ENCODE results near the gene ABLIM2. TPM values are rescaled to one million over a fixed set of nuclear protein-coding genes. Genes with fewer than 3 reads are reported as not detected.

Gene ABLIM2
- total RNA-seq, 5 donors from 2014 or later (not counting 1 experiment from before 2014, with no cell fraction given): 2.6 to 7.0 (median 5.5) TPM

DNA sequence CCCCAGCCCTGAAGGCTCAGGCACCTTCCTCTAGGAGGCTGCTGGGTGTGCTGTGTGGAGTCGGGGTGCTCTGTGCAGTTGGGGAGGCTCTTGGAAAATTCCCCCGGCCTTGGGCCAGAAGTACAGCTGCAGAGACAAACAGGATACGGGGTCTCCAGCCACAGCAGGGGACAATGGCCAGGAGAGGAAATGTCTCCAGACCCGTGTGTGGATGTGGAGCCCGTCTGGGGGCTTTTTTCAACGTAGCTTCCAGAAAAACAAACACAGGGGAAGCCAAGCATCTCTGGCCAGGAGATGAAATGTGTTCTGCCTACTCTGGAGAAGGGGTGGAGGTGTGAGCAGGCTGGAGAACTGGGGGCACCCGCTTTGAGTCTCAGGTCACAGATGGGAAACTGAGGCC, 36.8 kb upstream of the ABLIM2 start:
- WGBS (ENCODE audit: insufficient coverage): 88% methylated on average over 7 of the region's 7 CpGs
- Mint-ChIP-seq H3K27me3 (no peaks in the 10 kb centered on the region), H3K36me3 (no peaks in the 10 kb centered on the region), H3K4me3 (no peak overlapping the region), H3K4me1 (peaks cover 21 to 30% (median 29%) of the 10 kb centered on the region in 3 donors), H3K9me3 (no peaks in the 10 kb centered on the region), H3K27ac (no peak overlapping the region)
- H3K36me3 ChIP-seq (ENCODE audit: control insufficient read depth in 2 of 2, extremely low read depth in 1 of 2, insufficient read depth in 1 of 2, low read length in 1 of 2): no peaks in the 10 kb centered on the region
- H3K27ac ChIP-seq (ENCODE audit: low read length): no peak overlapping the region
- H3K4me3 ChIP-seq (ENCODE audit: control insufficient read depth in 1 of 2, extremely low read depth in 1 of 2, low read length in 1 of 2): no peak overlapping the region
- ChIA-PET CTCF (no interaction called here), POLR2A (no interaction called here)
- ATAC-seq (replicated peaks in 1 of 4): no peak
- H3K4me1 ChIP-seq (ENCODE audit: control insufficient read depth in 1 of 2, extremely low read depth in 1 of 2, insufficient read depth in 2 of 2, low read length in 2 of 2): peaks cover 6 to 30% of the 10 kb centered on the region in 2 experiments
- H3K27me3 ChIP-seq (replicated peaks in 1 of 2; ENCODE audit: control insufficient read depth in 2 of 2, extremely low read depth in 1 of 2, insufficient read depth in 2 of 2, low read length in 1 of 2): peaks cover 0 to 13% of the 10 kb centered on the region in 2 experiments
- DNase-seq: no peak
- no peaks in the 10 kb centered on the region for H3K9me3 ChIP-seq

DNA sequence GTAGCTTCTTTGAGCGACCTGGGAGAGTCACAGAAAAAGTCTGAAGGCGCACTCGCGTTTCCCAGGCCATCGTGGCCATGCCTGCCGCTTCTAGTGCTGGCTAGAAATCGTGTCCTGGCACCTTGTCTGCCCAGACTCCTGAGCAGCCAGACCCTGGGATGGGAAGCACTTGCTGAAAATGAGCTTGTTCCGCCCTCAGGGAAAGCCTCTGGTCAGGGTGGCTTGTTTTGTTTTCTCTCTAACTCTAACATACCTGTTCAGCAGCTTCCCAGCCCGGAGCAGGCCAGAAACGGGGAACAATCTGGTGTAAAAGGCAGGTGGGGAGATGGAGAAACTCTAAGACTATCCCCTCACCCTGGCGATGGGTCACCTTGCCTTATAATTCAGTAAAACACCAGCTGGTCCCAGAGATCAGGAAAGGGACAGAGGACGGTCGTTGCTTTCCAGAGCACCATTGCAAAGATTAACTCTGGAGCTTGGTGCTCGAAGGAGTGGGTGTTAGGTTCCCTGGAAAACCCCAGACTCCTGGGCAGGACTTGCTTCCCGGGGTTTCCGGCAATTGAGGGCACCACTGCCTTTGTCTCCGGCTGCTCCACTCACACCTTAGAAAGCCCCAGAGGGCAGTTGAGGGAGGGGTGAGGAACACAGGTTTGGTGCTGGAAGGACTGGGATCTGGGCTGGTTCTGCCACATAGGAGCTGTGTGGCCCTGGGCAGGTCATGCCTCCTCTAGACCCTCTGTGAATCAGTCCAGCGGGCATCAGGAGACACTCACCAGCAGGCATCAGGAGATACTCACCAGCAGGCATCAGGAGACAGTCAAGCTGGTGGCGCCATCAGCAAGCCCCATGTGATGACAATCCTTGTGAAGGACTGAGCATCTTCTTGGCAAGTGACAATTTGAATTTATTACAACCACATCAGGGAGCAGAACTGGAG, 36.0 kb upstream of the ABLIM2 start:
- Histone ChIP-seq H3K27me3 (replicated peaks in 1 of 2; ENCODE audit: control insufficient read depth in 2 of 2, extremely low read depth in 1 of 2, insufficient read depth in 2 of 2, low read length in 1 of 2) (peaks cover 0 to 13% of the 10 kb centered on the region in 2 experiments), H3K9me3 (no peaks in the 10 kb centered on the region), H3K27ac (ENCODE audit: low read length) (no peak overlapping the region), H3K36me3 (ENCODE audit: control insufficient read depth in 2 of 2, extremely low read depth in 1 of 2, insufficient read depth in 1 of 2, low read length in 1 of 2) (no peaks in the 10 kb centered on the region), H3K4me3 (ENCODE audit: control insufficient read depth in 1 of 2, extremely low read depth in 1 of 2, low read length in 1 of 2) (no peak overlapping the region), H3K4me1 (ENCODE audit: control insufficient read depth in 1 of 2, extremely low read depth in 1 of 2, insufficient read depth in 2 of 2, low read length in 2 of 2) (peaks cover 2 to 21% of the 10 kb centered on the region in 2 experiments)
- Mint-ChIP-seq H3K36me3 (no peaks in the 10 kb centered on the region), H3K9me3 (no peaks in the 10 kb centered on the region), H3K4me1 (peaks cover 18 to 24% (median 20%) of the 10 kb centered on the region in 3 donors), H3K27me3 (no peaks in the 10 kb centered on the region), H3K4me3 (no peak overlapping the region), H3K27ac (no peak overlapping the region)
- no peak for DNase-seq
- CTCF ChIA-PET: interaction anchor here in 1 of 2 donors (1.0 kb wide), 1 partner anchor 18 kb away, joined by 3 read pairs; no protein-coding TSS in a partner anchor
- no peak for ATAC-seq (replicated peaks in 1 of 4)
- WGBS (ENCODE audit: insufficient coverage): 84% methylated on average over 11 of the region's 19 CpGs
- POLR2A ChIA-PET: no interaction called here

DNA sequence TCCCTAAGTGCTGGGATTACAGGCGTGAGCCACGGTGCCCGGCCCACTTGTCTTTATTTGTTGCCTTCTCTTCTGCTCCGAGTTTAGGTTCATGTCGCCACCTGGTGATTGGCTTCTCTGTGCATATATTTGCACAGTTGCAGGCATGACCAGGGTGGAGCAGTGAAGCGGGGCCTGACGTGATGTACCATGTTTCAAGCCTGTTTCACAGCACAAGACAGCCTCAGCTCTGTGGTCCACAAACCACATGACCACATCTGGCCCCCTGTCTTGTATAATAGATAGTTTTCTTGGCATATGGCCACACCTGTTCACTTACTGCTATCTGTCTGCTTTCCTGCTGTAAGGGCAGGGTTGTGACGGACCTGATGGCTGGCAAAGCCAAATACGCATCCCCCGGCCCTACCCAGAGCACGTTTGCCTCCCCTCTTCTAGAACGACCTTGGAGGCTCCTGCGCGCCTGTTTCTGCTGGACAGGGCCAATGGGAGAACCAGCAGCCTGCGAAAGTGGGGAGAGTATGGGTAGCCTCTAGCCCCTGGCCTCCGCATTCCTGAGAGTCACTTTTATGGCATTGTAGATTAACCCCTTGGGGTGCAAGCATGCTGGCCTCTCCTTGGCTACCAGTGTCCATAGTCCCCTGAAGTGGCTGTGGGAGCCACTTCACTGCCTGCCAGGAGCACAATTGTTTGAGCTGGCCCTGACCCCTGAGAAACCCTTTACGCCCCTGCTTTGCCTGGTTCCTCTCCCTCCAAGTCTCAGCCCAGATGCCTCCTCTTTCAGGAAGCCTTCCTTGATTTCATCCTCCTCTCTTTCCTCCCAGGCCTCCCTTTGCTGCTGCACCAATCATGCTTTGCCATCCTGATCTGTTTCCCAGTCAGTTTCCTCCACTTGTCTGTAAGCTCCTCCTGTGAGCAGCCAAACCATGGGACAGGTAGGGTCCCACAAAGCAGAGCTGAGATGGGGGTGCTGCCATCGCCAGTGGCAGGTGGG, 34.4 kb upstream of the ABLIM2 start:
- Mint-ChIP-seq H3K9me3 (no peaks in the 10 kb centered on the region), H3K4me3 (no peak overlapping the region), H3K36me3 (no peaks in the 10 kb centered on the region), H3K4me1 (peaks cover 5 to 12% (median 6%) of the 10 kb centered on the region in 3 donors), H3K27me3 (no peaks in the 10 kb centered on the region), H3K27ac (no peak overlapping the region)
- POLR2A ChIA-PET: no interaction called here
- Histone ChIP-seq H3K4me3 (ENCODE audit: control insufficient read depth in 1 of 2, extremely low read depth in 1 of 2, low read length in 1 of 2) (no peak overlapping the region), H3K9me3 (no peaks in the 10 kb centered on the region), H3K36me3 (ENCODE audit: control insufficient read depth in 2 of 2, extremely low read depth in 1 of 2, insufficient read depth in 1 of 2, low read length in 1 of 2) (no peaks in the 10 kb centered on the region), H3K27me3 (replicated peaks in 1 of 2; ENCODE audit: control insufficient read depth in 2 of 2, extremely low read depth in 1 of 2, insufficient read depth in 2 of 2, low read length in 1 of 2) (peaks cover 0 to 20% of the 10 kb centered on the region in 2 experiments), H3K4me1 (ENCODE audit: control insufficient read depth in 1 of 2, extremely low read depth in 1 of 2, insufficient read depth in 2 of 2, low read length in 2 of 2) (peaks cover 0 to 6% of the 10 kb centered on the region in 2 experiments), H3K27ac (ENCODE audit: low read length) (no peak overlapping the region)
- WGBS (ENCODE audit: insufficient coverage): 60% methylated on average over 13 of the region's 18 CpGs
- CTCF ChIA-PET: interaction anchor here in 1 of 2 donors (1.0 kb wide), 1 partner anchor 16 kb away, joined by 3 read pairs; no protein-coding TSS in a partner anchor
- ATAC-seq (replicated peaks in 1 of 4) (peak; percentile 48 to 95 (median 60)), DNase-seq (peak in 27 of 35 experiments; percentile 4 to 53 (median 29))

DNA sequence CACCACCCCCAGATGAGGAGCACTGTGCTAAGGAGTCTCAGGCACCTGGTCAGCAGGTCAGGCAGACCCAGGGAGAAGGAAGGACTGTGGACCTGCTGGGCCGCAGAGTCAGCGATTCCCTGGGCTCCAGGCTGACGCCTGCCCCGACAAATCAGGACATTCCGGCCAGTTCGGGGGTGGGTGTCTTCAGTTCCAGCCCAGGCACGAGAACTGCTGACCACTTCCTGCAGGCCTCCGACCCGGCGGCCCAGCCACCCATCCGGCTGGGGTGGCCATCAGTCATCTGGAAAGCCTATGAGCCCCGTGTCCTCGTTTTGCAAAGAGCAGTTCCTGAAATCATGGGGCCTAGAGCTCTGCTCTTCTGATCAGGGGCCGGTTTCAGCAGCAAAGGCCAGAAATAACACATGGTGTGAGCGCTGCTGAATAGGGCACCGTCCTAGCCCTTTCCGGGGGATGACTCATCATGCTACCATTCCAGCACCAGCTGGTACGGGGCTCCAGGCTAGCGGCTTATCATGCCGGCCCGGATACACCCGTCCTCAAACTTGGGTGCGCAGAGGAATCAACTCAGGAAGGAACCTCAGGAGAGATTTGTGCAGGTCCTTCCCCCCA, 32.6 kb upstream of the ABLIM2 start:
- ATAC-seq (replicated peaks in 1 of 4) (no peak), DNase-seq (no peak)
- H3K4me3 ChIP-seq (ENCODE audit: control insufficient read depth in 1 of 2, extremely low read depth in 1 of 2, low read length in 1 of 2): no peak overlapping the region
- CTCF ChIA-PET: no interaction called here
- no peaks in the 10 kb centered on the region for H3K27me3 Mint-ChIP-seq
- no peaks in the 10 kb centered on the region for H3K9me3 Mint-ChIP-seq
- POLR2A ChIA-PET: no interaction called here
- no peaks in the 10 kb centered on the region for H3K36me3 ChIP-seq (ENCODE audit: control insufficient read depth in 2 of 2, extremely low read depth in 1 of 2, insufficient read depth in 1 of 2, low read length in 1 of 2)
- peaks cover 0 to 12% (median 6%) of the 10 kb centered on the region in 3 donors for H3K4me1 Mint-ChIP-seq
- peaks cover 0 to 4% of the 10 kb centered on the region in 2 experiments for H3K4me1 ChIP-seq (ENCODE audit: control insufficient read depth in 1 of 2, extremely low read depth in 1 of 2, insufficient read depth in 2 of 2, low read length in 2 of 2)
- H3K36me3 Mint-ChIP-seq: no peaks in the 10 kb centered on the region
- no peak overlapping the region for H3K27ac Mint-ChIP-seq
- no peak overlapping the region for H3K4me3 Mint-ChIP-seq
- H3K27ac ChIP-seq (ENCODE audit: low read length): no peak overlapping the region
- H3K9me3 ChIP-seq: no peaks in the 10 kb centered on the region
- WGBS (ENCODE audit: insufficient coverage): 69% methylated on average over 23 of the region's 23 CpGs
- peaks cover 0 to 23% of the 10 kb centered on the region in 2 experiments for H3K27me3 ChIP-seq (replicated peaks in 1 of 2; ENCODE audit: control insufficient read depth in 2 of 2, extremely low read depth in 1 of 2, insufficient read depth in 2 of 2, low read length in 1 of 2)

DNA sequence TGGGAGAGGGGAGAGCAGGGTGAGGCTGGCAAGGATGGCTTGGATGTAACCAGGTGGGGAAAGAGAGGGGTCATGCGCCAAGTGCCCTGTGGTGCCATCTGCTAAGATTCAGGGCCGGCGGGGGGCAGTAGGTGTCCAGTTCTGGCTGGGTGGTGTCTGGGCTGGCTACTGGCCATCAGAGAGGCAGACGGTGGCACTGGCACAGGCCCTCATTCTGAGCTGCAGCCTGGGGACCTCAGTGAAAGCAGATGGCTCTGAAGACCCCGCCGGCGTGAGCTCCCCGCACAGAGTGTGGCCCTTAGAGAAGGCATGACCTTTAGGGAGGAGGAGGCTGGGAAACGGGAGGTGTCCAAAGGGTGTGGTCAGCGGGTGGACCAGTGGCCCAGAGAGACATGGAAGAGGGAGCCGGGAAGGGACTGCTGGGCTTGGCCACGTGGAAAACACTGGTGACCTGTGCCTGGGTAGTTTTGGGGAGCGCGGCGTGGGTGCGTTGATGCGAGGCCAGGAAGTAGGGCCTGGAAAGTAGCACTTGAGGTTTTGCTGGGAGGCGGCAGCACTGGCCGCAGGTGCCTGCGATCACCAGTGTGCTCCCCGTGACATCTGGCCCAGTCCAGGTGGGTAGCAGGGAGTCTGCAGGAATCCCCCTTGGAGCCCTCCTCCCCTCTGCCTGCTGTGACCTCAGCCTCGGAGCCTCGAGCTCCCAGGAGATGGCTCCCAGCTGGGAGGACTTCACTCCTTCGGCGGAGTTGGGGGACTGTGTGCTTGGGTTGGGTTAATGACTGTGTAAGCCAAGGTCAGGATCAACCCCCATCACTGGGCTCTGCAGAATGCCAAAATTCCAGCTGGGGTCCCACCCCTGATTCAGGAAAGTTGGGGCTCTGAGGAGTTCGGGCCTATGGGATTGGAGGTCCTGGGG, 31.2 kb upstream of the ABLIM2 start:
- Mint-ChIP-seq H3K27ac (no peak overlapping the region), H3K4me3 (no peak overlapping the region), H3K36me3 (no peaks in the 10 kb centered on the region), H3K4me1 (peaks cover 0 to 12% (median 6%) of the 10 kb centered on the region in 3 donors), H3K27me3 (no peaks in the 10 kb centered on the region), H3K9me3 (no peaks in the 10 kb centered on the region)
- no peak for DNase-seq
- ATAC-seq (replicated peaks in 1 of 4): no peak
- Histone ChIP-seq H3K27me3 (replicated peaks in 1 of 2; ENCODE audit: control insufficient read depth in 2 of 2, extremely low read depth in 1 of 2, insufficient read depth in 2 of 2, low read length in 1 of 2) (peaks cover 0 to 23% of the 10 kb centered on the region in 2 experiments), H3K36me3 (ENCODE audit: control insufficient read depth in 2 of 2, extremely low read depth in 1 of 2, insufficient read depth in 1 of 2, low read length in 1 of 2) (no peaks in the 10 kb centered on the region), H3K9me3 (no peaks in the 10 kb centered on the region), H3K4me3 (ENCODE audit: control insufficient read depth in 1 of 2, extremely low read depth in 1 of 2, low read length in 1 of 2) (no peak overlapping the region), H3K27ac (ENCODE audit: low read length) (no peak overlapping the region), H3K4me1 (ENCODE audit: control insufficient read depth in 1 of 2, extremely low read depth in 1 of 2, insufficient read depth in 2 of 2, low read length in 2 of 2) (peaks cover 0 to 4% of the 10 kb centered on the region in 2 experiments)
- ChIA-PET POLR2A (interaction anchor here in 1 of 2 donors (0.5 kb wide), 1 partner anchor 29 kb away, joined by 3 read pairs; no protein-coding TSS in a partner anchor), CTCF (interaction anchor here in 1 of 2 donors (1.1 kb wide), 1 partner anchor 14 kb away, joined by 3 read pairs; no protein-coding TSS in a partner anchor)
- WGBS (ENCODE audit: insufficient coverage): 89% methylated on average over 19 of the region's 26 CpGs
